GM18498 (cell line): ENCODE data around the gene GNB2.
"Not testable (repeated sequence)": the region's sequence is repeated elsewhere in the genome, so short reads cannot be mapped to it uniquely, and the experiment has no call there.

ENCODE experiments used
- ATAC-seq: cut with Tn5 transposase; IDR thresholded peaks from one replicate; pipeline ENCODE4 v1.9.1; 2021; ENCODE audit warnings: mild to moderate bottlenecking, moderate library complexity; ENCODE audit not compliant: unreplicated experiment

GNB2 gene

GRCh38 chr7:100723732-100724275 lies 50.3 kb downstream of the GNB2 start:
- ATAC-seq, result no peak

- not testable (repeated sequence) for ATAC-seq
These were observed 50.8 kb downstream of the GNB2 start for GRCh38 chr7:100724364-100724763.

- ATAC-seq, result no peak
These were observed 53.6 kb downstream of the GNB2 start for GRCh38 chr7:100726996-100727761.

GRCh38 chr7:100728196-100728595 lies 54.7 kb downstream of the GNB2 start:
- ATAC-seq, result no peak
